GM18858 (cell line): ENCODE measurements around the gene THBS3.
"Not testable (repeated sequence)": the region's sequence is repeated elsewhere in the genome, so short reads cannot be mapped to it uniquely, and the experiment has no call there.

Source experiments
- ATAC-seq: cut with Tn5 transposase; IDR thresholded peaks from one replicate; pipeline ENCODE4 v1.9.1; 2021; ENCODE audit not compliant: unreplicated experiment

Gene THBS3

GRCh38 chr1:155191904-155192303 lies 15.8 kb downstream of the THBS3 start:
- no peak for ATAC-seq

- ATAC-seq, result not testable (repeated sequence)
Observed at GRCh38 chr1:155189926-155190325, 17.8 kb downstream of the THBS3 start.

- no peak for ATAC-seq
Observed at GRCh38 chr1:155188268-155188667, 19.4 kb downstream of the THBS3 start.

GRCh38 chr1:155187456-155187891 lies 20.2 kb downstream of the THBS3 start:
- no peak for ATAC-seq

DNA sequence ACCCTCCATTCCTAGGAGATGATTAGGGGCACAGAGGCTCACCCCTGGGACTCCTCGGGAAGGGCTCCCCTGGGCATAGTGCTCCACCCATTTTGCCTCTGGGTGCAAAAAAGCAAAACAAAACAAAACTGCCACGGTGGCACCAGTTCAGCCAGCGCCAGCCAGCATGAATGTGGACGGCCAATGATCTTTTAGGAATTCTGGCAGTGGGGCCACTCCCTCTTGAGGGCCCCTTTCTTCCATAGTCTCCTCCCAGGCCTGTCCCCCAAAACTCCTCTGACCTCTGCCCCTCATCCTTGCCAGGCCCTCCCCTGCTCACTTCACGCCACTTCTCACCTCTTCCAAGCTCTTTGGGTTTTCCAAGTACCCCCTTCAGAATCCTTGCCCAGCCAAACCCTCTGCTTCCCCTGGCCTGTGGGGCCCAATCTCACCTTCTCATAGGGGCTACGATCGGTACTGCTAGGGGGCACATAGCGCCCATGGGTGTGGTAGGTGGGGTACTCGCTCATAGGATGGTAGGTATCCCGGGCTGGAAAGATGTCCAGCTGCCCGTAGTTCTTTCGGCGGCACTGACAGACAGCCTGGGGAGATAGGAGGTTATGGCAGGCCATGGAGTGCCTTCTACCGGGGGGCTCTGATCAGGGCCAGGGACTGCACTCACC lies 20.8 kb downstream of the THBS3 start:
- ATAC-seq, result no peak

- no peak for ATAC-seq
Observed at GRCh38 chr1:155186067-155186793, 21.5 kb downstream of the THBS3 start.

- ATAC-seq, result no peak
Observed at GRCh38 chr1:155185783-155186066, 22.0 kb downstream of the THBS3 start.

DNA sequence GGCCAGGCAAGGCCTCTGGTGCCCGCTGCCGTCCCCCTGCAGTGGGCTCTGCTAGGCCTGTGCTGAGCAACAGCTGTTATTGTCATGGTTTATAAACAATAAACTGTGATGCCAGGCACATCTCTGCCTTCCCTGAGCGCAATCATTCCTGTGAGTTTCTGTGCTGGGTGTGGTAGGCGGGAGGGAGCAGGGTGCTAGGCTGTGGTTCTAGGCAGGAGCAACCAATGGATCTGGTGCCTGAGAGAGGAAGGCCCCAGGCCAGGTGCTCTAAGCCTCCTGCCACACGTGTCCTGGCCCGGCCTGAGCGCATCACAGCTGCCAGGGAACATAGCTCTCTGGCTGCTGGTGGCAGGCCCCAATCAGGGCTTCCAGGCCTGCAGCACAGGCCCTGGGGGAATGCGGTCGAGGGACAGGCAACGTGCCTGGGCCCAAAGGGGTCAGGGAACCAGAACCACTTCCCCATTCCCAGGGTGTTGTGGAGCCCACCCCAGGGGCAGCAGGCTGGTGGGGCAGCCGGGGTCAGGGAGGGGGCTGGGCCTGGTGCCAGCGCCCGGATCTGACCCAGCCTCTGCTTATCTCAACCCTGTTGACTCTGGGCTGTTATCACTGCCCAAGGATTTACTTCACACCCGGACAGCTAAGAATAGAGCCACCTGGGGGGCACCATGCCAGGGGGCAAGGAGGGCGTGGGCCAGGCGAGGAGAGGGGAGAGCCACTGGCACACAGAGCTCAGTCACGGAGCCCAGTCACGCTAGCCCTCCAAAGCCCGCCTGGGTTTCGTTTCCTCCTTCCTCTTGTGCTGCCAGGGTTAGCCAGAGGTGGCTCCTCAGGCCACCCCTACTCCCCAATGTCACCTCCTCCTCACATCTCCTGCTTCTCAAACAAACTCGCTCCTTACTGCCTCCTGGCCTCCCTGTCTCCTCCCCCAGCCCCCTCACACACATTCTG lies 22.6 kb downstream of the THBS3 start:
- peak; percentile 66 for ATAC-seq

- ATAC-seq, result no peak
Observed at GRCh38 chr1:155184351-155184811, 23.3 kb downstream of the THBS3 start.

- ATAC-seq, result no peak
Observed at GRCh38 chr1:155183775-155184221, 23.9 kb downstream of the THBS3 start.

DNA sequence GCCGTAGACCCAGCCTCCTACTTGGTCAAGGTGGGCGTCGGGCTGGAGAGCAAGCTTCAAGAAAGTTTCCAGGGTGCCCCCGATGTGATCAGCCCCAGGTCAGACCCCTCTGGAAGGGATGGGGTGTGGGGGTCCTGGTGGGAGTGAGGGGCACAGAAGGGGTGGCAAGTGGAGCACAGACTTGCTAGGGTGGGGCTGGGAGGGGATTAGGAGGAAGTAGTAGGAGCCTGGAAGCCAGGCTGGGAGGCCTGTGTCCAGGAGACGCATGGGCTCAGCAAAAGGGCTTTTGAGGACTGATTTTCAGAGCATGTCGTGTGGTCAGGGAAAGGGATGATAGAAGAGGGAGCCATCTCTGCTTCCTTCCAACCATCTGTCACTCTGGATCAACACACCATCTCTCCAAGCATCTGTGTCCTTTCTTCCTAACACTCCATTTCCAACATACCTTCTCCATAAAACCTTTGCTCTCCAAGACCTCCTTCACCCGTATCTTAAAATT lies 25.6 kb downstream of the THBS3 start:
- no peak for ATAC-seq

GRCh38 chr1:155181371-155182051 lies 26.2 kb downstream of the THBS3 start:
- ATAC-seq, result no peak

DNA sequence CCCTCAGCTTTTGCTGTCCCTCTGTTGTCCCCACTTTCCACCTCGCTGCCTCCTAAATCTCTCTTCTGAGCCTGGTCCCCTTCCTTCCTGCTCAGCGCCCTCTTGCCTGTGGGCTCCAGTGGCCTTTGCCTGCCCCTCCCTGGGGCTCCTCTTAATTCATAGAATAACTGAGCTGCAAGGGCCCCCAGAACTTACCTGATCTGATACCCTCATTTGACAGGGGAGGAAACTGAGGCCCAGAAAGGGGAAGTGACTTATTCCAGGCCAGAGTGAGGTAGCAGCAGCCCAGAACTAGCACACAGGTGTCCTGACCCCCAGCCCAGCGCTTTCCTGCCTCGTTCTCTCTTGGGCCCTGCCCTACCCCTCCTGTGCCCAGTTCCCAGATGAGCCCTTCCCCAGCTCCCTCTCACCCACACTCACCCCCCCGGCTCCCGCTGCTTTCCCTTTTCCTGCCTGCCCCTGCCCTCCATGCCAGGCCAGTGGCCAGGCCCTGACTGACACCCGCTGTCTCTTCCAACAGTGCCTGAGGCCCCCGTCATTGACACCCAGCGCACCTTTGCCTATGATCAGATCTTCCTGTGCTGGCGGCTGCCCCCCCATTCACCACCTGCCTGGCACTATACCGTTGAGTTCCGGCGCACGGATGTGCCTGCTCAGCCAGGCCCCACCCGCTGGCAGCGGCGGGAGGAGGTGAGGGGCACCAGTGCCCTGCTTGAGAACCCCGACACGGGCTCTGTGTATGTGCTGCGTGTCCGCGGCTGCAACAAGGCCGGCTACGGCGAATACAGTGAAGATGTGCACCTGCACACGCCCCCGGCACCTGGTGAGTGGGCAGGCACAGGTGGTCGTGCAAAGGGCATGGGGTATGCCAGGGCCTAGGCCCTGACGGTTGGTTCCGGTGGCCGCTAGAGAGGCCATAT lies 28.3 kb downstream of the THBS3 start:
- no peak for ATAC-seq

DNA sequence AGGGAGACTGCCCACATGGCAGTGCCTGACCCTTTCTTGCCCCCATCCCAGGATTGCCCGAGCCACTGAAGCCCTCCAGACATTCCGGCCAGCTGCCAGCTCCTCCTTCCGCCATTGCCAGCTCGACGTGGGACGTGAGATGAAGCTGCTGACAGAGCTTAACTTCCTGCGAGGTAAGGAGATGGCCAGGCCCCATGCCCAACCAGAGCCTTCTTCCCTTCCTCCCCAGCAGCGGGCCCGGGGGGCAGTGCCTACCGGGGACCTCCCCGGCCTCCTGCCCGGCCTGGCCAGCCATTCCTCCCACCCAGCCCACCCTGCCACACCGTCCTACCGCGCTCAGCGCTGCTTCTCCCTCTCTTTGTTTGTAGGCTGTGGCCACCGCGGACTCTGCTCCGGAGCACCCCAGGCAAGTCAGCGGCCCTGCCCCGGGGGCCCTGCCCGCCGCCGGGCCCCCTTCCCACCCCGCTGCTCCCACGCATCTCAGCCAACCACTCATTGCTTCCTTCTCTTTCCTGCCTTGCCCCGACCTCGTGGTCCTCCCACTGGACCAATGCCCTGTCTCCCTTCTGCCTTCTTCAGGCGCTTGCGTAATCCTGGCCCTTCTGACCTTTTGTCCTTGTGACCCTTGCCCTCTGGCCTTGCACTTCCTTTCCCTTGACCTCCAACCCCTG lies 29.1 kb downstream of the THBS3 start:
- no peak for ATAC-seq

GRCh38 chr1:155177918-155178281 lies 29.8 kb downstream of the THBS3 start:
- ATAC-seq, result no peak

- no peak for ATAC-seq
Observed at GRCh38 chr1:155177192-155177917, 30.3 kb downstream of the THBS3 start.

DNA sequence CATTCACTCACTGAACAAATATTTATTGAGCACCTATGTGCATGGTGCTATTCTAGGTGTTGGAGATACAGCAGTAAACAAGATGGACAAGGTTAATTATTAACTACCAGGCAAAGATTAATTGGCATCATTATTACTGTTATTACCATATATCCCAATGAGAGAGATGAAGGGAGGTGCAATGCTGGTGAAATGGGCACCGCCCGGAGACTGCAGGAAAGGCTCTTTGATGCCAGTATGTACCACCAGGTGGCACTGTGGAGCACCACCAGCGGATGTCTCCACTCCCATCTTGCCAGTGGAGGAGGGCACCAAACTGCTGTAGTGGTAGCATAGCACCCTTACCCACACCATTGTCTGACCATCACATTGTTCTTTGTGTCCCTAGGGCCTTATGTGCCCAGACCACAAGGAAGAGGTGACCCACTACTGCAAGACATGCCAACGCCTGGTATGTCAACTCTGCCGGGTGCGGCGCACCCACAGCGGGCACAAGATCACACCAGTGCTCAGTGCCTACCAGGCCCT lies 31.1 kb downstream of the THBS3 start:
- peak; percentile 34 for ATAC-seq

DNA sequence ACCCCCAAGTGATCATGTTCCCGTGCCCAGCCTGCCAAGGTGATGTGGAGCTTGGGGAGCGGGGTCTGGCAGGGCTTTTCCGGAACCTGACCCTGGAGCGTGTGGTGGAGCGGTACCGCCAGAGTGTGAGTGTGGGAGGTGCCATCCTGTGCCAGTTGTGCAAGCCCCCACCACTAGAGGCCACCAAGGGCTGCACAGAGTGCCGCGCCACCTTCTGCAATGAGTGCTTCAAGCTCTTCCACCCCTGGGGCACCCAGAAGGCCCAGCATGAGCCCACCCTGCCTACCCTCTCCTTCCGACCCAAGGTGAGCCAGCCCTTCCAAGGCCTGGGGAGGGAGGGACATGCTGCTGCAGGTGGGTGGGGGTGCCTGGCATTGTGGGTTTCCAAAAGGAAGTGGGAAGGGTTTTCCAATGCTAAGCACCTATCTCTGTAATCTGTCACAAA lies 31.7 kb downstream of the THBS3 start:
- ATAC-seq, result no peak
